Activated CD8-positive, alpha-beta T cell treated with anti-CD3 and anti-CD28 coated beads for 36 hours (primary cell): ENCODE measurements around the gene TFR2. TPM values are rescaled to one million over a fixed set of nuclear protein-coding genes. Genes with fewer than 3 reads are reported as not detected.

Experiments used
- ATAC-seq: fragments of 200-7000 bp; cut with Tn5 transposase; one replicate; pipeline ENCODE4 v1.10.0; 2021; ENCODE audit warnings: mild to moderate bottlenecking, moderate library complexity
- CTCF ChIA-PET: fragments of 350-600 bp; sonication (Branson Sonifier 250); formaldehyde crosslinking; loops from one replicate; lab custom pipeline; 2021; ENCODE audit warnings: antibody characterized with exemption; lab: Charles Lee
- POLR2A ChIA-PET: fragments of 350-600 bp; sonication (Branson Sonifier 250); formaldehyde crosslinking; loops from one replicate; lab custom pipeline; 2021; ENCODE audit warnings: antibody characterized with exemption; lab: Charles Lee
- DNase-seq: peaks from one replicate; pipeline ENCODE4 v3.0.0-alpha.2; 2020
- H3K27ac Mint-ChIP-seq: one replicate; pipeline ENCODE4 v1.8.0; 2021; ENCODE audit warnings: mild to moderate bottlenecking, mixed read lengths
- H3K27me3 Mint-ChIP-seq: one replicate; pipeline ENCODE4 v1.8.0; 2021; ENCODE audit warnings: mixed read lengths
- H3K36me3 Mint-ChIP-seq: one replicate; pipeline ENCODE4 v1.8.0; 2021; ENCODE audit warnings: low read depth, mixed read lengths
- H3K4me1 Mint-ChIP-seq: one replicate; pipeline ENCODE4 v1.8.0; 2021; ENCODE audit warnings: low read depth, mixed read lengths
- H3K4me3 Mint-ChIP-seq: one replicate; pipeline ENCODE4 v1.8.0; 2021; ENCODE audit warnings: mild to moderate bottlenecking, moderate library complexity, mixed read lengths
- H3K9me3 Mint-ChIP-seq: one replicate; pipeline ENCODE4 v1.8.0; 2021; ENCODE audit warnings: mixed read lengths
- CTCF ChIP-seq: fragments of 200-600 bp; IDR thresholded peaks from one replicate; pipeline ENCODE4 v1.8.0; 2022; ENCODE audit warnings: antibody characterized with exemption, mild to moderate bottlenecking
- intact Hi-C: fragments of 100-400 bp; cut with micrococcal nuclease; formaldehyde crosslinking; loops from one replicate; pipeline ENCODE4 v1.10.0; 2022
- total RNA-seq, 2 experiments: library from RNA; stranded (reverse); gene quantifications; one replicate each; pipeline ENCODE4 v1.2.3, GENCODE V29; 2021

TFR2 gene
- total RNA-seq, 2 experiments from 2014 or later = 11.3 to 11.9 TPM

DNA sequence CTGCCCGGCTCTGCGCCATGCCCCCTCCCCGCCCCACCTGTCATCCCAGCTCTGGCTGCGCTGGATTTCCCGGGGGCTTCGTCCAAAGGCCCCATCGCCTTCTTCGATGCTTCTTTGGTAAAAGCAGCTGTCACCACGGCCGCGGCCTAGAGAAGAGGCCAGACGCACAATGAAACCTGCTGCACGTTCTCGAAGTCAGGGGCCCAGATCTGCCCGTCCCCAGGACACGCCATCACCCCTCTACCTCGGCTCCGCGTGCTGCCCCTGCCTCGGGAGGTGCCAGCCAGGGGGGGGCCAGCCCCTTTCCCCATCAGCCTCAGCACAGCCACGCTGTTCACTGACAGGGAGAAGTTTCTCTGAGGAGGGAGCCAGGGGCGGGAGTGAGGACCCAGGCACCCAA, 45.9 kb upstream of the TFR2 start:
- Mint-ChIP-seq H3K27ac (no peak overlapping the region), H3K4me1 (peaks cover 37% of the 10 kb centered on the region), H3K9me3 (no peaks in the 10 kb centered on the region), H3K36me3 (peaks cover 12% of the 10 kb centered on the region), H3K27me3 (no peaks in the 10 kb centered on the region), H3K4me3 (no peak overlapping the region)
- intact Hi-C loops = no loop called here
- ChIA-PET POLR2A (interaction anchor here (8.3 kb wide), 1 partner anchor 10 kb away, joined by 94 read pairs; no protein-coding TSS in a partner anchor), CTCF (interaction anchor here (10.1 kb wide), 1 partner anchor 18 kb away, joined by 162 read pairs; the partner anchor contains the start of gene POP7)
- no peak for DNase-seq
- no peak for ATAC-seq
- no peak for TF ChIP-seq CTCF

GRCh38 chr7:100686822-100687211, 45.5 kb upstream of the TFR2 start:
- ATAC-seq (no peak), DNase-seq (no peak)
- Mint-ChIP-seq H3K27me3 (no peaks in the 10 kb centered on the region), H3K9me3 (no peaks in the 10 kb centered on the region), H3K36me3 (peaks cover 11% of the 10 kb centered on the region), H3K4me3 (no peak overlapping the region), H3K27ac (no peak overlapping the region), H3K4me1 (peaks cover 37% of the 10 kb centered on the region)
- ChIA-PET POLR2A (no interaction called here), CTCF (interaction anchor here (1.0 kb wide), 1 partner anchor 19 kb away, joined by 3 read pairs; the partner anchor contains the start of gene POP7)
- intact Hi-C loops = no loop called here
- TF ChIP-seq CTCF = no peak

GRCh38 chr7:100686201-100686821, 45.0 kb upstream of the TFR2 start:
- no peak overlapping the region for H3K4me3 Mint-ChIP-seq
- H3K27me3 Mint-ChIP-seq = no peaks in the 10 kb centered on the region
- H3K36me3 Mint-ChIP-seq = peaks cover 10% of the 10 kb centered on the region
- TF ChIP-seq CTCF = no peak
- DNase-seq = no peak
- H3K27ac Mint-ChIP-seq = no peak overlapping the region
- CTCF ChIA-PET = interaction anchor here (1.0 kb wide), 1 partner anchor 19 kb away, joined by 3 read pairs; the partner anchor contains the start of gene POP7
- no peaks in the 10 kb centered on the region for H3K9me3 Mint-ChIP-seq
- POLR2A ChIA-PET = no interaction called here
- ATAC-seq = no peak
- peaks cover 38% of the 10 kb centered on the region for H3K4me1 Mint-ChIP-seq
- intact Hi-C loops = no loop called here

DNA sequence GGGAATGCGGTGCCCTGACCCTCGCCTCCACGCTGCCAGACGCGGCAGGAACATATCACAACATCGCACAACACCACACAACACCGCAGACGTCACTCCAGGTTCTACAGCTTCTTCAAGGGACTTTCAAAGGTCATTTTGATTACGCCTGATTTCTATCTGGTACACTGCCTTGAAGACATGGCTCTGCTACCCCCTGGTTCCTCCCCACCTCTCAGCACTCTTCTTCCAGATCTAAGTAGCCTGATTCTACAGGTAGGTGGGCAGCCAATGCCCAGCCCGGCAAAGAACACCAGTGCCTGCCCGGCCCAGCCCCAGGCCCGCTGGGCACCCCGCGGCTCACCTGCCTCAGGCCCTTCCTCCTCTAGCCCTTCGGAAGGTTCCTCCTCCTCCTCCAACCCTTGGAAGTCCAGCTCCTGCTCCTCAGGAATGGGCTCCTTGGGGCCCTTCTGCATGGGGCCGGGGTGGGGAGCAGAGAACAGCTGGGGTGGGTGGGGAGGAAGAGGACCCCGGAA, 44.3 kb upstream of the TFR2 start:
- no peak for TF ChIP-seq CTCF
- intact Hi-C loops = no loop called here
- POLR2A ChIA-PET = interaction anchor here (1.1 kb wide), 1 partner anchor 8 kb away, joined by 3 read pairs; no protein-coding TSS in a partner anchor
- Mint-ChIP-seq H3K4me1 (peaks cover 34% of the 10 kb centered on the region), H3K36me3 (peaks cover 10% of the 10 kb centered on the region), H3K27ac (no peak overlapping the region), H3K27me3 (no peaks in the 10 kb centered on the region), H3K4me3 (no peak overlapping the region), H3K9me3 (no peaks in the 10 kb centered on the region)
- CTCF ChIA-PET = interaction anchor here (1.0 kb wide), 1 partner anchor 20 kb away, joined by 3 read pairs; the partner anchor contains the start of gene POP7
- DNase-seq (no peak), ATAC-seq (no peak)

GRCh38 chr7:100685049-100685605, 43.8 kb upstream of the TFR2 start:
- ATAC-seq = no peak
- ChIA-PET CTCF (no interaction called here), POLR2A (interaction anchor here (1.1 to 1.2 kb wide), 2 partner anchors 8 to 9 kb away, joined by 3 to 4 read pairs; no protein-coding TSS in a partner anchor)
- Mint-ChIP-seq H3K27ac (no peak overlapping the region), H3K9me3 (no peaks in the 10 kb centered on the region), H3K4me3 (no peak overlapping the region), H3K36me3 (peaks cover 13% of the 10 kb centered on the region), H3K4me1 (peaks cover 35% of the 10 kb centered on the region), H3K27me3 (no peaks in the 10 kb centered on the region)
- intact Hi-C loops = no loop called here
- TF ChIP-seq CTCF = no peak
- no peak for DNase-seq
